Gastroesophageal sphincter (tissue), 4 donors: ENCODE measurements around the gene KIRREL1. TPM values are rescaled to one million over a fixed set of nuclear protein-coding genes. Genes with fewer than 3 reads are reported as not detected.

Experiments
- ATAC-seq: fragments of 150-250 bp; one replicate; pipeline ENCODE4 v1.9.1; 2016; ENCODE audit warnings: mild to moderate bottlenecking, moderate library complexity
- H3K27ac ChIP-seq, 4 donors: fragments of 200-600 bp; sonication (generic) in 3 of 4; 1 replicate in 3 of 4; 2 replicates in 1 of 4; pipeline ENCODE4 v1.5.1; 2016 to 2019
- H3K27me3 ChIP-seq: fragments of 200-600 bp; sonication (generic); one replicate; pipeline ENCODE4 v1.5.1; 2019
- H3K36me3 ChIP-seq, 2 donors: fragments of 200-600 bp; sonication (generic); one replicate each; pipeline ENCODE4 v1.5.1; 2019; ENCODE audit warnings: control low read depth in 1 of 2
- H3K4me1 ChIP-seq, 3 donors: fragments of 200-600 bp; sonication (generic); 1 replicate in 2 of 3; 2 replicates in 1 of 3; pipeline ENCODE4 v1.5.1; 2016 to 2019; ENCODE audit warnings: control low read depth in 2 of 3
- H3K4me3 ChIP-seq, 2 donors: fragments of 200-600 bp; sonication (generic); one replicate each; pipeline ENCODE4 v1.5.1; 2019; ENCODE audit warnings: mild to moderate bottlenecking in 1 of 2, moderate library complexity in 1 of 2
- H3K9me3 ChIP-seq, 3 donors: fragments of 200-600 bp; sonication (generic); one replicate each; pipeline ENCODE4 v1.5.1; 2017 to 2019; ENCODE audit warnings: control low read depth in 2 of 3
- CTCF ChIP-seq, 4 experiments: fragments of 200-600 bp in 2 of 4; fragments of 450-650 bp in 2 of 4; sonication (generic) in 1 of 4; IDR thresholded peaks; one replicate each; pipeline ENCODE4 v1.5.1; 2017 to 2019; ENCODE audit warnings: antibody characterized with exemption in 4 of 4, mild to moderate bottlenecking in 2 of 4, moderate library complexity in 2 of 4
- EP300 ChIP-seq: sonication (generic); formaldehyde crosslinking; IDR thresholded peaks from one replicate; pipeline ENCODE4 v1.6.1; 2017; ENCODE audit warnings: antibody characterized with exemption, mild to moderate bottlenecking
- POLR2A ChIP-seq, 2 donors: fragments of 450-650 bp; IDR thresholded peaks; one replicate each; pipeline ENCODE4 v1.6.1; 2017; ENCODE audit warnings: antibody characterized with exemption in 2 of 2, mild to moderate bottlenecking in 2 of 2, moderate library complexity in 1 of 2
- POLR2AphosphoS5 ChIP-seq: sonication (generic); formaldehyde crosslinking; IDR thresholded peaks from one replicate; pipeline ENCODE4 v1.6.1; 2017; ENCODE audit warnings: antibody characterized with exemption
- WGBS, 2 donors: methylation state at CpG; one replicate each; pipeline ENCODE4 v1.1.5; 2018; ENCODE audit warnings: low coverage in 1 of 2; 5-methylcytosine and 5-hydroxymethylcytosine counted together
- total RNA-seq, 4 donors: library from RNA; depleted of rRNA; stranded (reverse); fragments of >200 nt; gene quantifications; one replicate each; pipeline ENCODE4 v1.1.0, GENCODE V29; 2016

Gene KIRREL1
- total RNA-seq, 4 donors from 2014 or later, result 43.1 to 73.1 (median 48.1) TPM

GRCh38 chr1:158140764-158141192, 147.3 kb downstream of the KIRREL1 start:
- Histone ChIP-seq H3K4me3 (no peak overlapping the region), H3K4me1 (peaks cover 0 to 10% (median 4%) of the 10 kb centered on the region in 3 donors), H3K9me3 (no peaks in the 10 kb centered on the region), H3K27me3 (no peaks in the 10 kb centered on the region), H3K36me3 (no peaks in the 10 kb centered on the region), H3K27ac (no peak overlapping the region)
- ATAC-seq, result no peak
- no peak for TF ChIP-seq CTCF (IDR thresholded peaks at IDR 0.05)
- no peak for TF ChIP-seq POLR2AphosphoS5
- TF ChIP-seq EP300, result no peak
- TF ChIP-seq POLR2A (IDR thresholded peaks at IDR 0.05), result no peak
- WGBS, 2 donors, result 79 to 100% methylated on average over 1 to 2 of the region's 3 CpGs

GRCh38 chr1:158145173-158145719, 151.8 kb downstream of the KIRREL1 start:
- Histone ChIP-seq H3K4me1 (peaks cover 0 to 27% (median 8%) of the 10 kb centered on the region in 3 donors), H3K9me3 (no peaks in the 10 kb centered on the region), H3K27ac (peak overlapping the region in 3 of 4 donors; percentile 39 to 72 (median 42)), H3K36me3 (no peaks in the 10 kb centered on the region), H3K27me3 (no peaks in the 10 kb centered on the region), H3K4me3 (no peak overlapping the region)
- TF ChIP-seq EP300 (no peak), POLR2A (IDR thresholded peaks at IDR 0.05) (no peak), CTCF (IDR thresholded peaks at IDR 0.05) (no peak), POLR2AphosphoS5 (no peak)
- no peak for ATAC-seq

DNA sequence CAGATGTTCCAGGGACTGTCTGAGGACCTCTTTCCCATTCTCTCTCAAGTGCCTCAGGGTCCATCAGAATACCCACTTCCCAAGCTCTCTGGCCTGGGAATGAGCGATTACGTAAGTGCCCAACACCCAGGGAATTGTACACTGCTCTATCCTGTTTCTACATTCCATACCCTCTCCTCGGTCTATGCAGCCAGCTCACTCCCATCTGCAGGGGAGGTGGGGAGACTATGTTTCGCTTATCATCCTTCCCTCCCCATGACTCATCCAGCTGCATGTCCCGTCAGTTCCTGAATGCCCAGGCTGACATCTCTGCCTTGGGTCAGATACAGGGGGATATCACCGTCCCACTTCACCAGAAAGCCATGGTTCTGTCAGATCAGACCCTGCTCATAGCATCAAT, 152.7 kb downstream of the KIRREL1 start:
- no peak for ATAC-seq
- no peak for TF ChIP-seq POLR2A (IDR thresholded peaks at IDR 0.05)
- TF ChIP-seq POLR2AphosphoS5, result no peak
- TF ChIP-seq CTCF (IDR thresholded peaks at IDR 0.05), result no peak
- no peak for TF ChIP-seq EP300
- Histone ChIP-seq H3K36me3 (no peaks in the 10 kb centered on the region), H3K4me3 (no peak overlapping the region), H3K4me1 (peaks cover 0 to 28% (median 8%) of the 10 kb centered on the region in 3 donors), H3K9me3 (no peaks in the 10 kb centered on the region), H3K27ac (peak overlapping the region in 2 of 4 donors; percentile 42 to 72), H3K27me3 (no peaks in the 10 kb centered on the region)
- 55 to 95% methylated on average over 3 to 4 of the region's 6 CpGs for WGBS, 2 donors

DNA sequence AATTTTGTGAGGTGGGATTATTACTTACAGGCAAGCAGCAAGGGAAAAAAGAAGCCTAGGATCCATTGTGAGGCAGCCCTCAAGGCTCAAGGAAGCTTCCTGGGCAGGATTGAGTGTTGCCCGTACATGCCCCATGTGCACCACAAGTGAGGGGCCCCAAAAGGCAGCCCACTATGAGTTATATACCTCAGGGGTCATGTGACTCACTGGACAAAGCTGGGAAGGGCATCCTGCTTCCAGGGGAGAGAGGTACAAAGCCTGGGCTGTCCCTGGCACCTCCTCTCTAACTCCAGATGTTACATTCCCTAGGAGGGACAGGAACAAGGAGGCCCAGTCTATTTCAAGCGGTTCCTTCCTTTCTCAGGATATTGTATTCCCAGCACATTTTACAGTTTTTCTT, 153.3 kb downstream of the KIRREL1 start:
- Histone ChIP-seq H3K9me3 (no peaks in the 10 kb centered on the region), H3K27ac (peak overlapping the region in 2 of 4 donors; percentile 25 to 72), H3K27me3 (no peaks in the 10 kb centered on the region), H3K36me3 (no peaks in the 10 kb centered on the region), H3K4me1 (peaks cover 0 to 28% (median 8%) of the 10 kb centered on the region in 3 donors), H3K4me3 (no peak overlapping the region)
- no peak for ATAC-seq
- TF ChIP-seq POLR2AphosphoS5 (no peak), CTCF (IDR thresholded peaks at IDR 0.05) (no peak), EP300 (no peak), POLR2A (IDR thresholded peaks at IDR 0.05) (no peak)
- WGBS, 2 donors, result 88% methylated on average over 1 of the region's 2 CpGs; no CpG with 5 or more reads in 1 of the 2 donors

- Histone ChIP-seq H3K27ac (peak overlapping the region in 3 of 4 donors; percentile 25 to 72 (median 33)), H3K4me3 (no peak overlapping the region), H3K36me3 (no peaks in the 10 kb centered on the region), H3K27me3 (no peaks in the 10 kb centered on the region), H3K9me3 (no peaks in the 10 kb centered on the region), H3K4me1 (peaks cover 0 to 28% (median 8%) of the 10 kb centered on the region in 3 donors)
- no peak for ATAC-seq
- TF ChIP-seq CTCF (IDR thresholded peaks at IDR 0.05) (no peak), POLR2A (IDR thresholded peaks at IDR 0.05) (no peak), POLR2AphosphoS5 (no peak), EP300 (no peak)
- WGBS, 2 donors, result 37 to 44% methylated on average over 2 of the region's 2 CpGs
Observed at GRCh38 chr1:158147401-158147800, 154.0 kb downstream of the KIRREL1 start.
